Glutamatergic neuron (in vitro differentiated cells): ENCODE data around the gene RAB14. TPM values are rescaled to one million over a fixed set of nuclear protein-coding genes. Genes with fewer than 3 reads are reported as not detected.

ENCODE experiments used
- DNase-seq: peaks from one replicate; pipeline ENCODE4 v3.0.0; 2022
- H3K27ac Mint-ChIP-seq: one replicate; pipeline ENCODE4 v1.8.0; 2020; ENCODE audit warnings: mild to moderate bottlenecking, mixed read lengths, inconsistent platforms; ENCODE audit not compliant: unreplicated experiment
- H3K27me3 Mint-ChIP-seq: one replicate; pipeline ENCODE4 v1.8.0; 2020; ENCODE audit warnings: mild to moderate bottlenecking, moderate library complexity, mixed read lengths, inconsistent platforms; ENCODE audit not compliant: unreplicated experiment
- H3K36me3 Mint-ChIP-seq: one replicate; pipeline ENCODE4 v1.8.0; 2020; ENCODE audit warnings: mild to moderate bottlenecking, mixed read lengths, inconsistent platforms; ENCODE audit not compliant: unreplicated experiment
- H3K4me1 Mint-ChIP-seq: one replicate; pipeline ENCODE4 v1.8.0; 2020; ENCODE audit warnings: mild to moderate bottlenecking, low read depth, mixed read lengths, inconsistent platforms; ENCODE audit not compliant: unreplicated experiment
- H3K4me3 Mint-ChIP-seq: one replicate; pipeline ENCODE4 v1.8.0; 2020; ENCODE audit warnings: mild to moderate bottlenecking, mixed read lengths, inconsistent platforms; ENCODE audit not compliant: unreplicated experiment
- H3K9me3 Mint-ChIP-seq: one replicate; pipeline ENCODE4 v1.8.0; 2020; ENCODE audit warnings: mild to moderate bottlenecking, moderate library complexity, mixed read lengths, inconsistent platforms; ENCODE audit not compliant: unreplicated experiment
- CTCF ChIP-seq: fragments of 200-600 bp; sonication (generic); IDR thresholded peaks from one replicate; pipeline ENCODE4 v1.5.0; 2021; ENCODE audit not compliant: partially characterized antibody, unreplicated experiment
- total RNA-seq: library from RNA; stranded (reverse); fragmentation: NEBNext Ultra II Directional; extraction: Animal tissue kit (Norgen Biotek cat#: 25700); gene quantifications from one replicate; pipeline ENCODE4 v1.2.1, GENCODE V29; 2021; ENCODE audit not compliant: unreplicated experiment

The RAB14 gene
- total RNA-seq, 1 donor from 2014 or later, result 50.7 TPM

GRCh38 chr9:121178676-121179372 lies 22.8 kb downstream of the RAB14 start:
- H3K4me3 Mint-ChIP-seq, result no peak overlapping the region

GRCh38 chr9:121173501-121173900 lies 28.2 kb downstream of the RAB14 start:
- H3K27ac Mint-ChIP-seq, result no peak overlapping the region
- no peak overlapping the region for H3K4me3 Mint-ChIP-seq
- H3K9me3 Mint-ChIP-seq, result peaks cover 2% of the 10 kb centered on the region
- peaks cover 2% of the 10 kb centered on the region for H3K27me3 Mint-ChIP-seq
- no peaks in the 10 kb centered on the region for H3K4me1 Mint-ChIP-seq
- no peaks in the 10 kb centered on the region for H3K36me3 Mint-ChIP-seq
- no peak for DNase-seq
- TF ChIP-seq CTCF, result no peak

More at GRCh38 chr9:121178676-121179372, 22.8 kb downstream of the RAB14 start:
- H3K27ac Mint-ChIP-seq, result no peak overlapping the region
- TF ChIP-seq CTCF, result no peak
- peaks cover 2% of the 10 kb centered on the region for H3K9me3 Mint-ChIP-seq
- H3K27me3 Mint-ChIP-seq, result peaks cover 2% of the 10 kb centered on the region
- no peaks in the 10 kb centered on the region for H3K4me1 Mint-ChIP-seq
- peaks cover 6% of the 10 kb centered on the region for H3K36me3 Mint-ChIP-seq
- no peak for DNase-seq

- Mint-ChIP-seq H3K27ac (no peak overlapping the region), H3K4me3 (no peak overlapping the region), H3K27me3 (peaks cover 1% of the 10 kb centered on the region), H3K4me1 (no peaks in the 10 kb centered on the region), H3K36me3 (no peaks in the 10 kb centered on the region), H3K9me3 (peaks cover 2% of the 10 kb centered on the region)
- no peak for TF ChIP-seq CTCF
- no peak for DNase-seq
Measured at GRCh38 chr9:121172726-121173487, 28.8 kb downstream of the RAB14 start.

- H3K4me1 Mint-ChIP-seq, result no peaks in the 10 kb centered on the region
- H3K27me3 Mint-ChIP-seq, result no peaks in the 10 kb centered on the region
- H3K36me3 Mint-ChIP-seq, result no peaks in the 10 kb centered on the region
- no peak for DNase-seq
- H3K4me3 Mint-ChIP-seq, result no peak overlapping the region
- H3K27ac Mint-ChIP-seq, result no peak overlapping the region
- peaks cover under 1% of the 10 kb centered on the region for H3K9me3 Mint-ChIP-seq
- TF ChIP-seq CTCF, result no peak
Measured at GRCh38 chr9:121171236-121171635, 30.4 kb downstream of the RAB14 start.

- peak; percentile 58 for TF ChIP-seq CTCF
- DNase-seq, result peak; percentile 19
- H3K27me3 Mint-ChIP-seq, result no peaks in the 10 kb centered on the region
- H3K27ac Mint-ChIP-seq, result no peak overlapping the region
- H3K36me3 Mint-ChIP-seq, result no peaks in the 10 kb centered on the region
- no peaks in the 10 kb centered on the region for H3K9me3 Mint-ChIP-seq
- H3K4me3 Mint-ChIP-seq, result no peak overlapping the region
- no peaks in the 10 kb centered on the region for H3K4me1 Mint-ChIP-seq
Measured at GRCh38 chr9:121169094-121169601, 32.5 kb downstream of the RAB14 start.
